ENCODE measurements around the gene MMP15.
"Not testable (repeated sequence)": the region's sequence is repeated elsewhere in the genome, so short reads cannot be mapped to it uniquely, and the experiment has no call there.

Gene MMP15

DNA sequence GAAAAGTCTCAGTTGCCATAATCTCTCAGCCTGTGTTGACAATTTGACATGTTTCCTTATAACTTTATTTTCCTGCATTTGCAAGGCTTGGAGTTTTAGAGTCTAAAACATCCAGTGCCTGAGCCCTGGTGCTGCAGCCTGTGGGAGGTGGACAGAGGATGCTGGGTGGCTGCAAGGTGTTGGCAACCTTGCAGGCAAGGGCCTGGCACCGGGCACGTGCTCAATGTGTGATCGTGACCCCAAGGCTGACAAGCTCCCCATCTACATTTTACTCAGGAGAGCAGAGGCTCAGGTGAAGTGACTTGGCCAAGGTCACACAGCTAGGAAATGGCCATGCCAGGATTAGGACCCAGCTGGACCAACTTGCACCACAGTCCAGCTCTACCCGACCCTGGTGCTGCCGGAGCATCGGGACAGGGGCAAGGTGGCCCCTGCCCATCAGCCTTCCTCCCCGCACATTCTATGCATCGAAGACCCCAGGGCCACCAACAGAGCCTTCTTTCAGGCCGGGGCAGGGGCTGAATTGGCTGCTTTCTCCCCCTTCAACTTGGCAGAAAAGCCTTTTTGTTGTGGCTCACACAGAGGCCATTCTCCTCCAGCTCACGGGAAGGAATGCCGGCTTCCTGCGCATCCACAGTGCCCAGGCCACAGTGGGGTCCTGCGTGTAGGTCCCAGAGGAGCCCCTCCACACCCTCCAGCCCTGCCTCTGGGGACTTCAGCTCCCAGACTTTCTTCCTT is 23.1 kb downstream of the MMP15 start:
- in situ Hi-C loops (cut with MboI; ENCODE audit: low sequenced_read_pairs) = no loop called here

- in situ Hi-C loops (cut with MboI; ENCODE audit: low sequenced_read_pairs) = no loop called here
These were observed 24.0 kb downstream of the MMP15 start for GRCh38 chr16:58049232-58050185.

DNA sequence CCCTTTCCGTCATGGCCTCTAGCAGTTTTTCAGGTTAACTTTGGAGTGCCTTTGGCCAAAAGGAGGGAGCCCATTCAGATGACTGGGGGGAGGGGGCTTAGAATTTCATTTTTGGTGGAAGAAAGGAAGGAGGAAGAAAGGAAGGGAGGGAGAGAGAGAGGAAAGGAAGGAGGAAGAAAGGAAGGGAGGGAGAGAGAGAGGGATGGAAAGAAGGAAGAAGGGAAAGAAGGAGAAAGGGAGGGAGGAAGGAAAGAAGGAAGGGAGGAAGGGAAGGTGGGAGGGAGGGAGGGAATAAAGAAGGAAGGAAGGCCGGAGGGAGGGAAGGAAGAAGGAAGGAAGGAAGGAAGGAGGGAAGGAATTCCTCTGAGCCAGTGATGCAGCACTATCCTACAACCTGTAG is 25.7 kb downstream of the MMP15 start:
- in situ Hi-C loops (cut with MboI; ENCODE audit: low sequenced_read_pairs) = no loop called here

DNA sequence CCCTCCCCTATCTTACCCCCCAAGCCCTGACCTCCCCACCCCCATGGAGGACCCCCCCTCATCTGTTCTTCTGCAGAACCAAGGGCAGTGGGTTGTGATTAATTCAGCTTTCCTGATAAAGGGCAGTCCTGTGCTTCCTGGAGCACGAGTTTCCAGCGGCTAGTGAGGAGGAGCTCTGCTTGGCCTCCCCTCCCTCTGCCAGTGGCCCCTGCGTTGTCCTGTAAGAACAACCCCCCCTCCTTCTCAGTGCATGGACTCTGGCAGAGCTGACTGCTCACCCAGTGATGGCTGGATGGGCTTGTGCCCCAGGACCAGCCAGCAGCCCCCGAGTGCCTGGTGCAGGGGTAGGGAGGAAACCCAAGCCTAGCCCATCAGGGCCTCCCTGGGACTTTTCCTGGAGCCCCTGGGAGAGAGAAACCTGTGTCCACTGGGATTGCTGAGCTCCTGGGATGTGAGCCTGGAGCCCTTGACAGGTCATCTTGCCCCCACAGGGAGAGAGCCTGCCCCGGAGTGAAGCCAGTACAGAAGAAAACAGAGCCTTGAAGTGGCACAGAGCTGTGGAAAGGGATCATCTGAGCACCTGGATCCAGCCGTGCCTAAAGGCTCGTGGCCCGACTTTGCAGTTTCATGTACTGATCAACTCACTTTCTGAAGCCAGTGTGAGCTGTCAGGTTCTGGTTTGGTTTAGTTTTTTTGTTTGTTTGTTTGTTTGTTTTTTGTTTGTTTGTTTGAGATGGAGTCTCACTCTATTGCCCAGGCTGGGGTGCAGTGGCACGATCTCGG is 26.5 kb downstream of the MMP15 start:
- in situ Hi-C loops (cut with MboI; ENCODE audit: low sequenced_read_pairs) = no loop called here

DNA sequence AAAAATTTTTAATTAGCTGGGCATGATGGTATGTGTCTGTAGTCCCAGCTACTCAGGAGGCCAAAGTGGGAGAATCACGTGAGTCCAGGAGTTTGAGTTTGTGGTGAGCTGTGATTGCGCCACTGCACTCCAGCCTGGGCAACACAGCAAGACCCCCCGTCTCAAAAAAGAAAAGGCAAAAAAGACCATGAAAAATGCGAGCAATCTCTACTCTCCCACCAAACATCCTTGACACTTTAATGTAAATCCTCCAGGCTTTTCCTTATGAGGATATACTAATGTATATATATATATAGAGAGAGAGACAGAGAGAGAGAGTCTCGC is 28.1 kb downstream of the MMP15 start:
- in situ Hi-C loops (cut with MboI; ENCODE audit: low sequenced_read_pairs) = no loop called here

GRCh38 chr16:58054289-58054688 is 28.7 kb downstream of the MMP15 start:
- in situ Hi-C loops (cut with MboI; ENCODE audit: low sequenced_read_pairs) = no loop called here

GRCh38 chr16:58056580-58056979 is 31.0 kb downstream of the MMP15 start:
- in situ Hi-C loops (cut with MboI; ENCODE audit: low sequenced_read_pairs) = no loop called here

DNA sequence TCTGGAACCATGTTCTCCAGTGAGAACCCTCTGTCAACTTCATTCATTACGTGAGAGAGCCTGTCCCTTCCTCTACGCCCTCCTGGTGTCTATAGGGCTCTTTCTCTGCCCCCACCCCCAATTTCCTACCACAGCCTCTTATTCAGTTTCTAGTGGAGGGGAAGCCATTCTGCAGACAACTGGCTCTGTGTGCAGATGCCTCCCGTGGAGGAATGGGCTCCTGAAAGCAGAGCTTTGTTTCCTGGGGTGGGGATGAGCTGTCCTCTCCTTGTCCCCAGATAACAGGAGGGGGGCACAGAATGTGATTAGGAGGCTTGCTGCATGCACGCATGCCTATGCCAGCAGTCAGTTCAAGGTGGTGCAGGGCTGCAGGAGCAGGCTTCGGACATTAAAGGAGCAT is 31.6 kb downstream of the MMP15 start:
- in situ Hi-C loops (cut with MboI; ENCODE audit: low sequenced_read_pairs) = no loop called here

DNA sequence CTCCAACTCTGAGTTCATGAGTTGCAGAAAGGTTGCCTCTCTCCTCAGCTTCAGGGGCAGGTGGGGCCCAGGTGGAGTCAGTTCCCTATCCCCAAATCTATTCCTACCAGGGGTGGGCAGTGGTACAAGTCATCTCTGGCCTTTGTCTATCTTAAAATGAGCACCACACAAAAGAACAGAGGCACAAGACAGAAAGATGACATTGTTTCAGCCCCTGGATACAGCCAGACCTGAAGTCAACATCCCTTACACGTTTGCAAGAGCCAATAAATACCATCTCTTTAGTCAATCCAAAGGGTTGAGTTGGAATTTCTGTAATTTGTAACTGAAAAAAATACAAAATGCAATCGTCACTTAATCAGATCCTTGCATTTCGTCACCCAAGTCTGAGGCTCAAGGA is 32.2 kb downstream of the MMP15 start:
- in situ Hi-C loops (cut with MboI; ENCODE audit: low sequenced_read_pairs) = no loop called here

DNA sequence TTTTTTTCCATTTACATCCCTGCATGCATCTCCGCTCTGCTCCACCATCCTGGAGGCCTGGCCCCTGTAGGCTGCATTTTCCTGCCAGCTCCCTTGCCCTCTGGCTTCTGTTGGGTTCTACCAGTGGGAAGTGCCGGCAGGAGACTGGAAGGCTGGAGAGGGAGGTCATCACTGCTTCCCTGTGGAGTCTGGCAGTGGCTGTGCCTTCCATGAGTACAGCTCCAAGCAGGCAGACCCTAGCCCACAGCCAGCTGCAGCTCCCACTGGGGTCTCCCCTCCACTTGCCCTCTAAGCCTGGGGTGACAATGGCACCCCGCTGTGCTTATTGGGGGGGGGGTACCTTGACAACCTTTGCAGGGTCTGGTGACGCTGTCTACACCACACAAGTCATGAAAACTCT is 37.3 kb downstream of the MMP15 start:
- in situ Hi-C loops (cut with MboI; ENCODE audit: low sequenced_read_pairs) = no loop called here

GRCh38 chr16:58063377-58064076 is 38.0 kb downstream of the MMP15 start:
- in situ Hi-C loops (cut with MboI; ENCODE audit: low sequenced_read_pairs) = no loop called here

DNA sequence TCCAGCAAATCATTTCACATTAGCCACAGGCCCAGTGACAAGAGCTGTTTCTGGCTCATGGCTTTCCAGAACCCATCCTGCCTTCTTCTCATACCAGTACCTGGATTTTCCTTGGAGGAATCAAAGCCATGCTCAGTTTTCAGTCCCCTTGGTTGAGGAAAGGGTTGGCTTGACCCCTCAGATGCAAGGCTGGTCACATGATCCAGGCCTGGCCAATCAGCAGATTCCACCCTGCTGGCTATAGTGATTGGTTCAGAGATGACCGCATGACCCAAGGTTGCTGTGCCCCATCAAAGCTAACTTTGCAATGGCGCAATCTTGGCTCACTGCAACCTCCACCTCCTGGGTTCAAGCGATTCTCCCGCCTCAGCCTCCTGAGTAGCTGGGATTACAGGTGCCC is 45.0 kb downstream of the MMP15 start:
- in situ Hi-C loops (cut with MboI; ENCODE audit: low sequenced_read_pairs) = no loop called here

DNA sequence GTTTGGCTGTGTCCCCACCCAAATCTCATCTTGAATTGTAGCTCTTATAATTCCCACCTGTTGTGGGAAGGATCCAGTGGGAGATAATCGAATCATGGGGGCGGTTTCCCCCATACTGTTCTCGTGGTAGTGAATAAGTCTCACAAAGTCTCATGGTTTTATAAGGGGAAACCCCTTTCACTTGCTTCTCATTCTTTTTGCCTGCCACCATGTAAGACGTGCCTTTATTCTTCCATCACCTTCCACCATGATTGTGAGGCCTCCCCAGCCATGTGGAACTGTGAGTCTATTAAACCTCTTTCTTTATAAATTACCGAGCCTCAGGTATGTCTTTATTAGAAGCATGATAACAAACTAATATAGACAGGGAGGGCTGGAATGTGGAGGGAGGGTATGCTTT is 46.6 kb downstream of the MMP15 start:
- in situ Hi-C loops (cut with MboI; ENCODE audit: low sequenced_read_pairs) = not testable (repeated sequence)

- in situ Hi-C loops (cut with MboI; ENCODE audit: low sequenced_read_pairs) = not testable (repeated sequence)
These were observed 47.5 kb downstream of the MMP15 start for GRCh38 chr16:58073086-58073485.

DNA sequence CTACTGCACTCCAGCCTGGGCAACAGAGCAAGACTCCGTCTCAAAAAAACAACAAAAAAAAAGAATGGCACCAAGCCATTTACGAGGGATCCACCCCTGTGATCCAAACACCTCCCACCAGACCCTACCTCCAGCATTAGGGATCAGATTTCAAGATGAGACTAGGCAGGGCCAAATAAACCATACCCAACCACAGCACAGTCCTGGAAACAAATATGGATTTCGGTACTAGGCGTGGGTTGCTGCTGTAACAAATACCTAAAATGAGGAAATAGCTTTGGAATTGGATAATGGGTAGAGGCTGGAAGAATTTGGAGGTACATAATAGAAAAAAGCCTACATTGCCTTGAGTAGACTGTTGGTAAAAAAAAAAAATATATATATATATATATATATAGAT is 49.1 kb downstream of the MMP15 start:
- in situ Hi-C loops (cut with MboI; ENCODE audit: low sequenced_read_pairs) = no loop called here

GRCh38 chr16:58076514-58076913 is 51.0 kb downstream of the MMP15 start:
- in situ Hi-C loops (cut with MboI; ENCODE audit: low sequenced_read_pairs) = no loop called here

DNA sequence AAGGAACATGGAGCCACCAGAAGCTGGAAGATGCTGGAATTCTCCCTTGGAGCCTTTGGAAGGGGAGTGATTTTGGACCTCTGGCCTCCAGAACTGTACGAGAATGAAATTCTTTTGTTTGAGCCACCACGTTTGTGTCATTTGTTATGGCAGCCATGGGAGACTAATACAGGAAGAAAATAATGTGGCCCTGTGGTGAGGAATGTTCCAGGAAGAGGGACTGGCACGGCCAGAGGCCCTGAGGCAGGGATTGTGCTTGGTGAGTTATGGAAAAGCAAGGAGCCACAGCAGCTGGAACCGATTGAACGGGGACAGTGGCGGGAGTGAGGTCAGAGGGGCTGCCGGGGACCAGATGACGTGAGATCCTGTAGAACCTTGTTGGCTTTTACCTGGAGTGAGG is 52.2 kb downstream of the MMP15 start:
- in situ Hi-C loops (cut with MboI; ENCODE audit: low sequenced_read_pairs) = no loop called here

- in situ Hi-C loops (cut with MboI; ENCODE audit: low sequenced_read_pairs) = not testable (repeated sequence)
These were observed 55.1 kb downstream of the MMP15 start for GRCh38 chr16:58080657-58081056.

DNA sequence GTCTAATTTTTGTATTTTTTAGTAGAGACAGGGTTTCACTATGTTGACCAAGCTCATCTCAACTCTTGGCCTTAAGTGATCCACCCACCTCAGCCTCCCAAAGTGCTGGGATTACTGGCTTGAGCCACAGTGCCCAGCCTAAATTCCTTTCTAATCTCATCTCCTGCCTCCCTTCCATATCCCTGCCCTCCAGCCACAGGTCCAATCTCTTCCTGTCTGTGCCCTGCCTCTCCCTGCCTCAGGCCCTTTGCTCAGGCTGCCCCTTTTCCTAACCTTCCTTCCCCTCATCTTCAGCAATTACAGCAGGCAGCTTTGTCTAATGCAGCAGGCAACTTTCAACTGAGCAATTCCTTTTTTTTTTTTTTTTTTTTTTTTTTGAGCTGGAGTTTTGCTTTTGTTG is 56.8 kb downstream of the MMP15 start:
- in situ Hi-C loops (cut with MboI; ENCODE audit: low sequenced_read_pairs) = no loop called here

- in situ Hi-C loops (cut with MboI; ENCODE audit: low sequenced_read_pairs) = no loop called here
These were observed 59.1 kb downstream of the MMP15 start for GRCh38 chr16:58084635-58085034.

DNA sequence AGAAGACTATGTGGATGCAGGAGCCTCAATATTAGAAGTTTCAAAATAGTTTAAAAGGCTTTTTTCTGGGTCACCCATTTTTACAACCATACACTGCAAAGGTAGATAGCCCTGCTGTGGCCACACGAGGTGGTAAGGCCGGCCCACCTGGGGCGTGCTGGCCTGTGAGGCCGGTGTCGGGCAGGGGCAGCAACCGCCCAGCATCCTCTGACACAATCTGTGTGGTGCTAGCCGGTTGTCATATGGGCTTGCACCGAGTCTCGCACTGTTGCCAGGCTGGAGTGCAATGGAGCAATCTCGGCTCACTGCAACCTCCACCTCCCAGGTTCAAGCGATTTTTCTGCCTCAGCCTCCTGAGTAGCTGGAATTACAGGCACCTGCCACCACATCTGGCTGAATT is 59.6 kb downstream of the MMP15 start:
- in situ Hi-C loops (cut with MboI; ENCODE audit: low sequenced_read_pairs) = no loop called here
